ENCODE measurements around the gene FCMR.
A peak's percentile ranks its signal among the peaks of the same experiment; 100 is the strongest.

The FCMR gene

DNA sequence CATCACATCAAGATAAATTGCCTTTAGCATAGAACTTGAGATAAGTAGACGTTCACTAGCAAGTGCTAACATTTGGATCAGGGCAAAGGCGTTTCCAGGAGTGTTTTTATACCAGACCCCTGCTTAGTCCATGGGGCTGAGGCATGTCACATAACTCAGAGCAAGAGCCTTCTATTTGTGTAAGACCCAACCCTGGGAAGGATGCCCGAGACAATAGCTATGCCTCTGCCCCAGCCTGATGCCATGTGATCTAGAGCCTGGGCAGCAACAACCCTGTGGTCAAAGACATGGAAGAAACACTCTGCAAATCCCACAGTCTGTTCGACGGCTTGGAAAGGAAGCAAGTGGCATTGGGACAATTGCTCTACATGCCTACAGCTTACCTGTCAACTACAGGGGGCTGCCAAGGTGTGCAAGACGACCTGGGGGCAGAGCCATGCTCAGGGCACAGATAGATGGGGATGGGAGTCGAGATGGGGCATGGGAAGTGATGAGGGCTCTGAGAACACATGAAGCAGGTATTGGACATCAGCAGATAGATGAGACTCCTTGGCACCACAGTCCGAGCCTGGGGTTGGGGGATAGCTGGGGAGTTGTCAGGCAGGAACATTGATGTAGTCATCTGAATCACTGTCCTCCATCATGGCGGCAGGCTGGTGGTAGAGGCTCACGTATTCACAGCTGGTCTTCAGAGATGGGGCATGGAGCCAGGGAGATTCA lies 17.2 kb downstream of the FCMR start:
- ATAC-seq: no peak
- Mint-ChIP-seq H3K36me3 (peaks cover 63% of the 10 kb centered on the region), H3K9me3 (no peaks in the 10 kb centered on the region), H3K27me3 (no peaks in the 10 kb centered on the region), H3K27ac (peak overlapping the region; percentile 90), H3K4me3 (no peak overlapping the region), H3K4me1 (peaks cover 66% of the 10 kb centered on the region)

DNA sequence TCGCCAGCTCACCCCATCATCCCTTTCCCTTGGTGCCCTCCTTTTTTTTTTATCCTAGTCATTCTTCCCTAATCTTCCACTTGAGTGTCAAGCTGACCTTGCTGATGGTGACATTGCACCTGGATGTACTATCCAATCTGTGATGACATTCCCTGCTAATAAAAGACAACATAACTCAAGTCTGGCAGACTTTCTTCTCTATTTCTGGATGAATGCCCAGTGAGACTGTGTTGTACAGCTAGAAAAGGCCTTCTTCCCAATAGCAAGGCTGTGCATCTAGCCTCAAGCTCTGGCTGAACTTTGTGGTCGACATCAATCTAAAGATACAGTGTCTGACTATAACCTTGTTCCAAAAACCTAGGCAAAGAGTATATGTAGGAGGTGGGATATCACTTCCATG lies 18.1 kb downstream of the FCMR start:
- Mint-ChIP-seq H3K9me3 (no peaks in the 10 kb centered on the region), H3K4me3 (no peak overlapping the region), H3K4me1 (peaks cover 68% of the 10 kb centered on the region), H3K36me3 (peaks cover 58% of the 10 kb centered on the region), H3K27me3 (no peaks in the 10 kb centered on the region), H3K27ac (peak overlapping the region; percentile 90)
- no peak for ATAC-seq

DNA sequence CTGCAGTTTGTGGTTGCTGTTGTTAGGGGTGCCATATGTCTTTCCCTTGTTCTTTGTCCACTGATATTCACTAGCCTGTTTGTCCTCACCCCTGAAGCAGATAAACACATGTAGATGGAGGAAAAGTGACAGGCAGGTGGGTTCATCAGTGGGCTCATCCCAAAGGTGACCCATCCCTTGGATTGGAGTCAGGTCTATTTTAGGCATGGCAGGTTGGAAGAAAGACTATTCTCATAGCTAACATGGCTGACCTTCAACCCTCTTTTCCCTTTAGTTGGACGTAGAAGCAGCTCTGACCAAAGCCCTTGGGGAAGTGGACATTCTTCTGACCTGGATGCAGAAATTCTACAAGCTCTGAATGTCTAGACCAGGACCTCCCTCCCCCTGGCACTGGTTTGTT lies 19.0 kb downstream of the FCMR start:
- no peaks in the 10 kb centered on the region for H3K9me3 Mint-ChIP-seq
- H3K36me3 Mint-ChIP-seq: peaks cover 50% of the 10 kb centered on the region

DNA sequence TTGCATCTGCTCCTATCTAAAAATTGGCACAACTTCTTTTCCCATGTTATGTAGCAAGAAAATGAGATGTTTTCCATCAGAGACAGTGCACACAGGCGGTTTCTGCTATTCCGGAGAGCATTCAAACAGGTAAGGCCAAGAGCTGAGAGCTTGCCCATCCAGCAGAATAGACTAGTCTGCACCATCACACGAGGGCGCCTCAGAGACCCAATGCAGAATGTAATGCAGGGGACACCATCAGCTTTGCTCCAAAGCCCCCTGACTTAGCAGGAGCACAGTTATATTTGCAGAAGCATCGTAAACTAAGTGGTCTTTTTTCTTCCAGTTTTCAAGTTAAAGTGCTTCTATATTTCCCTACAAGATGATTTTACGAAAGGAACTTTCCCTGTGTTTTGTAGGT lies 19.8 kb downstream of the FCMR start:
- H3K4me1 Mint-ChIP-seq: peaks cover 61% of the 10 kb centered on the region
- no peak overlapping the region for H3K27ac Mint-ChIP-seq
- no peak for ATAC-seq
- no peak overlapping the region for H3K4me3 Mint-ChIP-seq
- H3K27me3 Mint-ChIP-seq: no peaks in the 10 kb centered on the region
- H3K36me3 Mint-ChIP-seq: peaks cover 43% of the 10 kb centered on the region
- no peaks in the 10 kb centered on the region for H3K9me3 Mint-ChIP-seq

More for the DNA sequence above, 19.0 kb downstream of the FCMR start:
- H3K4me1 Mint-ChIP-seq: peaks cover 61% of the 10 kb centered on the region
- no peaks in the 10 kb centered on the region for H3K27me3 Mint-ChIP-seq
- peak overlapping the region; percentile 90 for H3K27ac Mint-ChIP-seq
- no peak overlapping the region for H3K4me3 Mint-ChIP-seq
- ATAC-seq: no peak

DNA sequence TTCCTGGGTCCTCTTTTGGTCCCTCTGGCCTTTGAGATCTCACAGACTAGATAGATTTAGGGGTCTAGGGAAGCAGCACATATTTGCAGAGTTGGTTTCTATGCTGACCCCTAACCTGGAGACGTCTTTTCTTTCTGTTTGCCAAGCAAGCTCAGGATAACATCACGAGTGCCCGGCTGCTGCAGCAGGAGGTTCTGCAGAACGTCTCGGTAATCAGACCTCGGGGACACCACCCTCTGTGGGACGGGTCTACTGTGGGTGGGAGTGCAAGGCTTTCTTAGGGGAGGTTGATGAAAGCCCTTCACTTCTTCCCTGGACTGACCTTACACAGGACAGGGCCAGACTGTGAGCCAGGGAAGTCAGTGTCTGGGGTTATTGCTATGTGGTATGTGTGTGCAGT lies 21.6 kb downstream of the FCMR start:
- Mint-ChIP-seq H3K36me3 (peaks cover 27% of the 10 kb centered on the region), H3K27me3 (no peaks in the 10 kb centered on the region), H3K4me3 (no peak overlapping the region), H3K9me3 (no peaks in the 10 kb centered on the region), H3K4me1 (peaks cover 43% of the 10 kb centered on the region), H3K27ac (peak overlapping the region; percentile 31)
- ATAC-seq: peak; percentile 20

DNA sequence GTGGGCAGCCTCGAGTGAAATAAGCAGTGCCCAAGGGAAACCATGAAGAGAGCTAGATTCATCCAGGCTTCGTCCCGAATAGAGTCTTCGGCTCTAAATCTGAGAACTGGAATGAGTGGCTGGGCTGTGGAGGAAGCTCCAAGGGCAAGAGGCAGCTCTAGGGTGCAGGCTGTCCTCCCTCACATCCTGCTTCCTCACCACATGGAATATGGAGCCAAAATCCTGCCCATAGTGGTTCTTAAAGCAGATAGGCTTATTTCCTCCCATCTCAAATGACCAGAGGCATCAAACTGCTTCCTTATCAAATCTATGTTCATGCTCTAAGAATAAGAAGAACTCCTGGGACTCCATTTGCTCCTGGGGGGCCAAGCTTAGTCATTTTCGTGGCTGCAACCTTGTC lies 22.0 kb downstream of the FCMR start:
- Mint-ChIP-seq H3K4me3 (no peak overlapping the region), H3K36me3 (peaks cover 23% of the 10 kb centered on the region), H3K4me1 (peaks cover 39% of the 10 kb centered on the region), H3K27me3 (no peaks in the 10 kb centered on the region), H3K9me3 (no peaks in the 10 kb centered on the region), H3K27ac (no peak overlapping the region)
- ATAC-seq: no peak

DNA sequence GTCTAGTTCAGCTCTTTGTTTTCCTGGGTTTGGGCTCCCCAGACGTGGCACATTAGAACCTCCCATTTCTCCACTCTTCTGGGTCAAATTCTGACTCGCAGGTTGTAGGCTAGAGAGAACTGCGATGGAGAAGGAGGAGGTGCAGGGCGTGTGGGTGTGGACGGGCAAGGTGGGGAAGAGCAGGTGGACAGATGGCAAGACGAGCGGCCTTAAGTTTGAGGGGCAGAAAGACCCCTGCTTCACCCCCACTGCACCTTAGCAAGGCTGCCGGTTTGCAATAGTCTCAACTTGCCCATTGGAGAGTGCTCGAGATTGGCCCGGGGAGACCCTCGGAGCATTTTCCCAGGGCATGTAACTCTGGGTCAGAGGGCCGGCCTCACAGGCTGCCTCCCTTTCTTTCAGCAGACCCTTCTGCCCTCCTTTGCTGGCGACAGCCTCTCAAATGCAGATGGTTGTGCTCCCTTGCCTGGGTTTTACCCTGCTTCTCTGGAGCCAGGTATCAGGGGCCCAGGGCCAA lies 22.8 kb downstream of the FCMR start:
- peaks cover 15% of the 10 kb centered on the region for H3K36me3 Mint-ChIP-seq
- H3K4me3 Mint-ChIP-seq: no peak overlapping the region
- no peaks in the 10 kb centered on the region for H3K9me3 Mint-ChIP-seq
- no peak for ATAC-seq
- H3K27me3 Mint-ChIP-seq: no peaks in the 10 kb centered on the region
- peaks cover 36% of the 10 kb centered on the region for H3K4me1 Mint-ChIP-seq
- H3K27ac Mint-ChIP-seq: peak overlapping the region; percentile 51

DNA sequence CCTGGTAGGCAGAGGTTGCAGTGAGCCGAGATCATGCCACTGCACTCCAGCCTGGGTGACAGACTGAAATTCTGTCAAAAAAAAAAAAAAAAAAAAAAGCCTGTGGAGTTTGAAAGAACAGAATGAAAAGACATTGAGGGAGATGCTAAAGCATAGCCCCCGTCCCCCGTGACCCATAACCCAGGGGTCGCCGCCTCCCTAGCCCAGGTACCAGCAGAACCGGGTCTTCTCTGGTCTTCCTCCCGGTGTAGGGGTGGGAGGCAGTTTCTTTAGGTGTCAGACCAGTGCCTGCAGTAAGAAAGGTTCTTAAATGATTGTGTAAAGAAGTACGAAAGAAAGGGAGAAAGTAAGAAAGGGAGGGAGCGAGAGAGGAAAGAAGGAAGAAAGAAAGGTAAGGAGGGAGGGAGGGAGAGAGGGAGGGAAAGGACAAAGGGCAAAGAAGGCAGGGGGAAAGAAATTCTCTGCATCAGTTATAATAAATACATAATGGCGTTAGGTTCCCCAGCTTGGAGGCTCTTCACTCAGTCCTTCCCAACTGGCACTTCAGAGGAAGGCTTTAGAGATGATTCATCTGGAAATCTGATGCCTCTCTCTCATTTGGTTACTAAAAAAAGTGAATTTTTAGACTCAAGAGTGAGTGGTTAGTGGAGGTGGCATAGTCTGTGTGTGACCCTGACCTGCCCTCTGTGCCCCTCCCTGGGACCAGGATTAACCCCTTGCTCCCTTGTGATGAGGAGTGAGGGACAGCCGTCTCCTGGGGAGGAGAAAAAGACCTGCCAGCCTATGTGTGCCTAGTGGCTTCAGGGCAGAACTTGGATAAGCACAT lies 23.4 kb downstream of the FCMR start:
- Mint-ChIP-seq H3K36me3 (peaks cover 8% of the 10 kb centered on the region), H3K27me3 (no peaks in the 10 kb centered on the region), H3K4me3 (no peak overlapping the region), H3K4me1 (peaks cover 32% of the 10 kb centered on the region), H3K9me3 (no peaks in the 10 kb centered on the region), H3K27ac (peak overlapping the region; percentile 51)
- no peak for ATAC-seq

DNA sequence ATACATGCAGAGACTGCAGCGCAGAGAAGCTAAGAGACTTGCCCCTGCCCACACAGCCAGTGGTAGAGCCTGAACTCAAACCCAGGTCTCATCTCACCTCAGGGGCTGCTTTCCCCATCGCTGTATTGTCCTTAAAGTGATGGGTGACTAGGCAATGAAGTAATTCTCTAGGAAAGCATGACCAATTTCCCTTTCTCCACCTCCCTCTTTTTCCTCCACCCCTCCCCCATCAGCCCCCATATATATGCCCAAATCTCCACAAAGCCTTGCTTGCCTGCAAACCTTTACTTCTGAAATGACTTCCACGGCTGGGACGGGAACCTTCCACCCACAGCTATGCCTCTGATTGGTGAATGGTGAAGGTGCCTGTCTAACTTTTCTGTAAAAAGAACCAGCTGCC lies 24.6 kb downstream of the FCMR start, which contains the start of gene IL24:
TSS of gene IL24 (plus strand) at position 269 of the 400 bp plus-strand sequence. CDS start 390 bp downstream, outside the sequence.
- H3K4me3 Mint-ChIP-seq: no peak within 1 kb of the TSS
- no peaks in the 10 kb centered on the region for H3K36me3 Mint-ChIP-seq
- H3K27me3 Mint-ChIP-seq: no peaks in the 10 kb centered on the region
- no peak within 1 kb of the TSS for H3K27ac Mint-ChIP-seq
- ATAC-seq: no peak
- no peaks in the 10 kb centered on the region for H3K9me3 Mint-ChIP-seq
- peaks cover 32% of the 10 kb centered on the region for H3K4me1 Mint-ChIP-seq

DNA sequence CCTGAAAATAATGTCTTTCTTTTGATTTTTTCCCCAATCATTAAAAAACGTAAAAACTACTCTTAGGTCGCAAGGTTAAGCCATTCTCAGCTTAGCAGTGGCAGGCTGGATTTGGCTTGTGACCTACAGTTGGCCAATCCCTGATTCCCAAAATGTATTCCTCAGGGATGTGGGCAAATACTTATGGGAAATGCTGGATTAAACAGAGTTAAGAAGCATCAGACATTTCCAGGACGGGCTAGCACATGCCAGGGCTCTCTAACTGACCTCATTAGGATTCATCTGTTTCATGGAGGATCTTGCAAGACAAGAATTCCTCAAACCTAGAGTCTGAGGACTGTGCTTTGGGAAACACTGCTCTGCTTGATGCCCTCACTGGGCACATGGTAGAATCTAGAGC lies 25.5 kb downstream of the FCMR start:
- Mint-ChIP-seq H3K27me3 (no peaks in the 10 kb centered on the region), H3K4me3 (no peak overlapping the region), H3K4me1 (peaks cover 39% of the 10 kb centered on the region), H3K36me3 (no peaks in the 10 kb centered on the region), H3K9me3 (no peaks in the 10 kb centered on the region), H3K27ac (no peak overlapping the region)
- no peak for ATAC-seq

DNA sequence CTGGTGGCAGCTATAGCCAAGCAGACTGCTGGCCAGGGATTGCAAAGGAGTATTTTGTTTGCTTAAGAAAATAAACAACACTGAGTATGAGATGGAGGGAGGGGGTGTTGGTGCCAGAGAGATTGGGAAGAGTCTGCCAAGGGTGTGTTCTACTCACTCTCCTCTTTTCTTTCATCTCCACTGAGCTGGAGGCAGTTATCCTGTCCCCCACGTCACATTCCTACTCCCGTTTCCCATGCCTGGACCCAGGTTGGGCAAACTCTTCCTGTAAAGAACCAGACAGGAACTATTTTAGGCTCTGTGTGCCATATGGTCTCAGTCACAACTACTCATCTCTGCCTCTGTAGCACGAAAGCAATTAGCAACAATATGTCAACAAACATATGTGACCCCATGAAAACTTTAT lies 25.9 kb downstream of the FCMR start:
- no peaks in the 10 kb centered on the region for H3K27me3 Mint-ChIP-seq
- no peaks in the 10 kb centered on the region for H3K36me3 Mint-ChIP-seq
- no peak overlapping the region for H3K4me3 Mint-ChIP-seq
- peaks cover 42% of the 10 kb centered on the region for H3K4me1 Mint-ChIP-seq
- H3K27ac Mint-ChIP-seq: no peak overlapping the region
- H3K9me3 Mint-ChIP-seq: no peaks in the 10 kb centered on the region
- ATAC-seq: no peak

DNA sequence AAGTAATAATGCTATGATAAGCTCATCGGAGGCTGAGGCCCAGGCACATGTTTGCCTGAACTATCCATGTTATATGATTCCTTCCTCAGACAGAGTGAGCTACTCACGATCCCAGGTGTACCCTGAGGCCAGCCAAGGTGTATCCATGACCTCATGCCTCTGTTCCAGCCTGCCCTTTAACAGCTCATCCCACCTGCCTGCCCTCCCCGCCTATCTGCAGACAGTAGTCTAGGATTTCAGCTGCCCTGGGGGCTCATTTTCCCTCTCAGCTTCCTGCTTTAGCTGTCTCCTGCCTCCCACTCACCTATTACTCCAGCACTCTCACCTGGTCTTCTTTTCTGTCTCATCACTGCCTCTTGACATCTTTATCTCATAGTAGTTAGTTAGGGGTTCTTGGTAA lies 26.4 kb downstream of the FCMR start:
- H3K36me3 Mint-ChIP-seq: no peaks in the 10 kb centered on the region
- ATAC-seq: no peak
- no peaks in the 10 kb centered on the region for H3K27me3 Mint-ChIP-seq
- H3K4me1 Mint-ChIP-seq: peaks cover 42% of the 10 kb centered on the region
- no peaks in the 10 kb centered on the region for H3K9me3 Mint-ChIP-seq
- no peak overlapping the region for H3K4me3 Mint-ChIP-seq
- H3K27ac Mint-ChIP-seq: no peak overlapping the region

DNA sequence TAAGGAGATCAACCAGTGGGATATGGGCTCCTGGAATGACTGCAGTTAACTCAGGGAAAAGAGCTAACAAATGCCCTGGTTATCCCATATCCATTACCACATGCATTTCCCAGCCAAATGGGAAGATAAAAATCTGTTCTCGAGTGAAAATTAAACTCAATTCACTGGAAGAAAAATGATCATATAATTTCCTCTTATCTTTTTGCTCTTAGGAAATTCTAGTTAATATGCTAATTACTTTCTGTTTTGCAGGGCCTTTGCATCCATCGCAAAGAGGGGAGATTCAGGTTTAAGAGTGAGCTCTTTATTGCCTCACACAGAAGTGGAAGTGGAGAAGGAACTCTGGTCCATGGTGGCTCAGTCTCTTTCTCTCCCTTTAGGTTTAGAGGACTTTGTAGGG lies 28.4 kb downstream of the FCMR start:
- ATAC-seq: no peak
- Mint-ChIP-seq H3K9me3 (no peaks in the 10 kb centered on the region), H3K4me1 (peaks cover 32% of the 10 kb centered on the region), H3K4me3 (no peak overlapping the region), H3K27me3 (no peaks in the 10 kb centered on the region), H3K36me3 (no peaks in the 10 kb centered on the region), H3K27ac (no peak overlapping the region)

DNA sequence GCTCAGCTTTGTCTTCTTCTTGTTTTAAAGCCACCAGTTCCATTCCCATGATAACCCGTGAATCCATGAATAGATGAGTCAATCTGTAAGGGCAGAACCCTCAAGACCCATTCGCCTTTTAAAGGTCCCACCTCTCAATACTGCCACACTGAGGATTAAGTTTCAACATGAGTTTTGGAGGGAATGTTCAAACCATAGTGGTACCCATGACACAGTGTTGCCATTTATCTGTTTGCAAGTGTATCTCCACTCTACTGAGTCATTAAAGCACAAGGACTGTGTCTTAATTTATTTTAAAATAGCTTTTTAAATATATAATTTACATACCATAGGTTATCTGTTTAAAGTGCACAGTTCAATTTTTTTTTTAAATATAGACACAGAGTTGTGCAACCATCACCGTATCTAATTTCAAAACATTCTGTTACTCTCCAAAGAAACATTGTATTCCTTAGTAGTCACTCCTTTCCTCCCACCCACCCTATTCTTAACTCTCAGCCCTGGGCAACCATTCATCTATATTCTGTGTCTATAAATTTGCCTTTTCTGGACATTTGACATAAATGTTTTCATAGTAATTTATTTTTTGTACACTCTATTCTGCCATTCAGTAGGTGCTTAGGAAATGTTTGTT lies 29.3 kb downstream of the FCMR start:
- Mint-ChIP-seq H3K4me1 (peaks cover 34% of the 10 kb centered on the region), H3K36me3 (no peaks in the 10 kb centered on the region), H3K4me3 (no peak overlapping the region), H3K27me3 (no peaks in the 10 kb centered on the region), H3K27ac (no peak overlapping the region), H3K9me3 (no peaks in the 10 kb centered on the region)
- no peak for ATAC-seq

DNA sequence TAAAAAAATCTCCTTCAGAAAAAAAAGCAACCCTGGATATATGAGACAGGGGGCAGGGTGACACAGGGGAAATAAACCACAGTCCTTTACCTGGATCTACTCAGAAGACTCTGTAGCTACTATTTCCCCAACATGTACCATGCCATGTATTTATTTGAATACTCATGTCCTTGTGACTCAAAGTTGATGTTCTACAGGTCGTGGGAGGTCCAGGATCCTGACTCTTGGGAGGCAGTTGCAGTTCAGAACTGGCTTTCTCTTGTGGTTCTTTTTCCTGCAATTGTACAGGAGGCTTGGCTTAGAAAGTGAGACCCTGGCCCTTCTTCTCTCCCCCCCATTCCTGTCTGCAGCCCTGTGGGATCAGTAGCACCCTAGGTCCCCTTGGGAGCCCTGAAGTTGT lies 30.3 kb downstream of the FCMR start:
- H3K27ac Mint-ChIP-seq: no peak overlapping the region
- H3K4me1 Mint-ChIP-seq: peaks cover 30% of the 10 kb centered on the region
- no peak overlapping the region for H3K4me3 Mint-ChIP-seq
- H3K9me3 Mint-ChIP-seq: no peaks in the 10 kb centered on the region
- no peaks in the 10 kb centered on the region for H3K27me3 Mint-ChIP-seq
- no peaks in the 10 kb centered on the region for H3K36me3 Mint-ChIP-seq
- no peak for ATAC-seq
